Panc1 (cell line): Measurements from ENCODE around the gene CRYBG1.

Experiments
- CTCF ChIP-seq: fragments of 450-650 bp; IDR thresholded peaks from 2 replicates; pipeline ENCODE4 v1.5.1; 2017; ENCODE audit warnings: mild to moderate bottlenecking
- POLR2AphosphoS5 ChIP-seq: IDR thresholded peaks from 2 replicates; pipeline ENCODE4 v1.6.1; 2012; ENCODE audit warnings: mild to moderate bottlenecking, low read depth, low read length, moderate library complexity
- REST ChIP-seq, 2 experiments: IDR thresholded peaks; 2 replicates each; pipeline ENCODE4 v1.6.1; 2011 to 2012; ENCODE audit warnings: low read depth in 2 of 2, control low read depth in 1 of 2, low read length in 1 of 2, mild to moderate bottlenecking in 1 of 2, moderate library complexity in 1 of 2; ENCODE audit not compliant: insufficient read depth in 1 of 2
- SIN3A ChIP-seq: IDR thresholded peaks from 2 replicates; pipeline ENCODE4 v1.6.1; 2012; ENCODE audit warnings: low read depth, mild to moderate bottlenecking, low read length, moderate library complexity, borderline replicate concordance; ENCODE audit not compliant: insufficient read depth
- TCF7L2 ChIP-seq: IDR thresholded peaks from 2 replicates; pipeline ENCODE4 v1.6.1; 2011; ENCODE audit warnings: mild to moderate bottlenecking, low read depth, low read length, inconsistent platforms

GRCh38 chr6:106379951-106380350 is 19.4 kb downstream of the CRYBG1 start:
- no peak for TF ChIP-seq CTCF
- TF ChIP-seq POLR2AphosphoS5, result no peak
- no peak for TF ChIP-seq TCF7L2
- no peak for TF ChIP-seq REST (IDR thresholded peaks at IDR 0.05; ENCODE audit: insufficient read depth in 1 of 2, low read depth in 2 of 2, low read length in 1 of 2)
- TF ChIP-seq SIN3A, result no peak
